CD4-positive, alpha-beta T cell treated with Interleukin-15 for 1 hour (primary cell): ENCODE measurements around the gene ACSM6.
"Not testable (repeated sequence)": the region's sequence is repeated elsewhere in the genome, so short reads cannot be mapped to it uniquely, and the experiment has no call there.

Source experiments
- DNase-seq: peaks from one replicate; pipeline ENCODE4 v3.0.0-alpha.2; 2020

Gene ACSM6

DNA sequence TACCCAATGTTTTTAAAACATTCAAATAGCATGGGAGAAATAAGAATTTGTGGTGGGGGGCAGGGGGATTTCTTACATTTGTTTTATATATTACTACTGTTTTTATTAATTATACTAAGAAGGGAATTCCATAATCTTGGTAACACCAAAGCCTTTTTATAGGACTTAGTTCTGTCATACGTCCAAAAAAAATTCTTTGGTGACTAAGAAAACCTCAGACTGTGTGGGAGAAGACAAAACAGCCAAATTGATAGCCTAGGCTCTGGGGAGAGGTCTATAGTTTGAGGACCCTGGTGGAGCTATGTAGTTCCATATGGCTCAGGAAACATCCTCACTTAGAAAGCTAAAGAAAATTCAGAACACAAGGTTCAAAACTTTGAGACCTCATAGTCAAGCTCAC, 23.4 kb downstream of the ACSM6 start:
- DNase-seq = no peak

DNA sequence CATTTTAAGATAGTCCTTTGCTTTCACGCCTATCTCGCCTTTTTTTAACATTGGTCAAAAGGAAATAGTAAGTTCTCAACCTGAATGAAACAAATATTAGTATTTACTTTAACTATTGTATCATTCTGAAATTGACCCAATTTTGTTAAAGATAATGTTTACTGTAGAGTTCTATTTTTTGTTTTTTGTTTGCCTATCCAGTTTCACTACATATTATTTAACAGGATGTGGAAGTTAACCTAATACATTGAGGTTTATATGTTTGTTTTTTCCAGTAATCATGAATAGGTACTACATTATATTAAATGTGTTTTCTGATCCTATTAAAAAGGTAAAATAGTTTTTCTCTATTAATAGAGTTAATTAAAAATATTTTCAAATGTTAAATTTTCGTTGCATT, 26.5 kb downstream of the ACSM6 start:
- DNase-seq = no peak

DNA sequence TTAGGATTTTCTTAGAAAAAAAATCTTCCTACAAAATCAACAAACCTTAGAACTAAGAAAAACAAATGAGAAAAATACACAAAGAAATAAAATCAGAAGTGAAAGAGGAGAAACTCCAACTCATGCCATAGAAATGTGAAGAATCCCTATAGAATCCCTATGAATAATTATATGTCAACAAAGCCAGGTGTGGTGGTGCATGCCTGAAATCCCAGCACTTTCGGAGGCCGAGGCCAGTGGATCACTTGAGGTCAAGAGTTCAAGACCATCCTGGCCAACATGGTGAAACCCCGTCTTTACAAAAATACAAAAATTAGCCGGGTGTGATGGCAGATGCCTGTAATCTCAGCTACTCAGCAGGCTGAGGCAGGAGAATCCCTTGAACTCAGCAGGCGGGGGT, 27.1 kb downstream of the ACSM6 start:
- no peak for DNase-seq

DNA sequence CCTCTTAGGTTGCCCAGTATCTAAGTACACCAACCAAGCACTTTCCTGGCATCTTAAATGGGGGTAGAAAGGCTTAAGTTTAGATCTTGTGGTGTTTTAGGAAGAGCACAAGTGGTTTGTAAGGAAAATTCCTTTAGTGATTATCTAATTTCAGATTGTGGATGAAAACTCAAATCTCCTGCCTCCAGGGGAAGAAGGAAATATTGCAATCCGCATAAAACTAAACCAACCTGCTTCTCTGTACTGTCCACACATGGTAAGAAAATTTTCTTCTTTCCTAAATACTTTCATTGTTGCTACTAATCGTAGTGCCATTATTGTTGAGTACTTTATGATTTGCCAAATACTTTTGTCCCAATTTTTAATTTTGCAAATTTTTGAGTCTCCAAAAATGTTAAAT, 31.1 kb downstream of the ACSM6 start:
- no peak for DNase-seq

DNA sequence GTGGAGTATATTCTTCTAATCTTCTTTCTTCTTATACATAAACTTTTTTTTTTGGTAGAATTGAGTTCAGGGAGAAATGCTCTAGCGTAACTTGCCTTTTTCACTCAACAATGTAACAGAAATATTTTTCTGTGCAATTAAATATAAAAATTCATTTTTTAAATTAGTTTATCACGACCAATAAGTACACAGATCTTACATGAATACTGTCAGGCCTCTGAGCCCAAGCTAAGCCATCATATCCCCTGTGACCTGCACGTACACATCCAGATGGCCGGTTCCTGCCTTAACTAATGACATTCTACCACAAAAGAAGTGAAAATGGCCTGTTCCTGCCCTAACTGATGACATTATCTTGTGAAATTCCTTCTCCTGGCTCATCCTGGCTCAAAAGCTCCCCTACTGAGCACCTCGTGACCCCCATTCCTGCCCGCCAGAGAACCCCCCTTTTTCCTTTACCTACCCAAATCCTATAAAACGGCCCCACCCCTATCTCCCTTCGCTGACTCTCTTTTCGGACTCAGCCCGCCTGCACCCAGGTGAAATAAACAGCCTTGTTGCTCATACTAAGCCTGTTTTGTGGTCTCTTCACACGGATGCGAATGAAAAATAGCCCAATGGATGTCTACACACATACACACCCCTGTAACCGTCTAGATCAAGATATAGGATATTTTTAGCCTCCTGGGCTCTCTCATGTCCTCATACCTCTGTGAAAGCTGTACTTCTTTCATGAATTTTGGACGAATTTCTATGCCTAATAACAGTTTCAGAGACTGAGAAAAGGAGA, 35.1 kb downstream of the ACSM6 start:
- DNase-seq = not testable (repeated sequence)

DNA sequence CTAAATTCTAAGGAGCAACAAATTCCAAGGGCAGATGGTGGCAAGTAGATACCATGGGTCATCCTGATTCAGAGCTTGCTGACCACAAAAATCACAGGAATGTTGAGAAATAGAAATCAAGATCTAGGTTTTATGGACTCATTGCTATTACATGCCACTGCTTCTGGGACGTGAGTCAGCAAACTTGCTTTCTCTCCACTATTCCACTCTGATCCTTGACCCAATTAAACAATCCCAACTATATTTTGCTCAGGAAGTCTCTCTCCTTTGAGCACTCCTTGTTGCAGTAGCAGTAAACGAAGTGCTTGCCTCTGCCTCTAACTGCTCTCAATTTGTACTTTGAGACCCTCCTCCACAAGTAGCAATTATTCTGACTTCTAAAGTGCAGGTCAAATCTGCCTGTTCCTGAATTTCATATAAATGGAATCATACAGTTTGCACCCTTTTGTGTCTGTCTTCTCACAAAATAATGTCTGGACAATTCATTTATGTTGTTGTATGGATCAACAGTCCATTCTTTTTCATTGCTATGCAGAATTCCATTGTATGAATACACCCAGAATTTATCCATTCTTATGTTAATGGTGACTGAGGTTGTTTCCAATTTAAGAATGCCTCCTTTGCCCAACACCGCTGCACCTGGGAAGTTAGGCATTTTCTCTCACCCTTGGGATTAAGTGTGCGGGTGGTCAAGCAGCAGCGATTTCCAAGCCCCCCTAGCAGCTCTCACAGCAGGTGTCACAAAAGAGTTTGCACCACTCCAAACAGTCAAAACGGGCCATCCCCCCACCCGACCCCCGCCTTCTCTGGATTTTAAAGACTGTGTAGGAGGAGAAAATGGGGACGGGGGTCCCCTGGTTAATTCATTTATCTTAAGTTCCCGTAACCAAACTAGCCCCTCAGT, 35.9 kb downstream of the ACSM6 start:
- no peak for DNase-seq

DNA sequence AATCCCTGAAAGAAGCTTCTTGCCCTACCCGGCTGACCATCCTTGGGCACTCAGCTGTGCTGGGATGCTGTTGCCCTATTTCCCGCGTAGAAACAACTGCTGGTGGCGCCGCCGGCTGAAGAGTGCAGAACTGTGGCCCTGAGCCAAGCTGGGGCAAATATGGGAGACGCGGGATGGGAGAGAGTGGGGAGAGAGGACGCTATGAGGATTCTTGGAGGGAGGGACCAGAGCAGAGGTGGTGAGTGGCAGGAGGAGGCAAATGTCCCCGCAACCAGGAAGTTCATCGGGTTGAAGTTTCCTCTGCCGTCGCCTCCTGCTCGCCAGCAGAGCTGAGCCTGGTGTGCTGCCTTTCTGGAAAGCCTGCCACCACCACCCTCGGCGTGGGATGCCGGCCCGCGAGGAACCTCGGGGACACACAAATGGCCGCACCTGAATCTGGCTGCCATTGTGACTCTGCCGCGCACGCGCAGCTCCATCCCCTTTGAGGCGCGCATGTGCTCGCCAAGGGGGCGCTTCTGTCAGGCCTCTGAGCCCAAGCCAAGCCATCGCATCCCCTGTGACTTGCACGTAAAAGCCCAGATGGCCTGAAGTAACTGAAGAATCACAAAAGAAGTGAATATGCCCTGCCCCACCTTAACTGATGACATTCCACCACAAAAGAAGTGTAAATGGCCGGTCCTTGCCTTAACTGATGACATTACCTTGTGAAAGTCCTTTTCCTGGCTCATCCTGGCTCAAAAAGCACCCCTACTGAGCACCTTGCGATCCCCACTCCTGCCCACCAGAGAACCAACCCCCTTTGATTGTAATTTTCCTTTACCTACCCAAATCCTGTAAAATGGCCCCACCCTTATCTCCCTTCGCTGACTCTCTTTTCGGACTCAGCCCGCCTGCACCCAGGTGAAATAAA, 36.9 kb downstream of the ACSM6 start:
- peak; percentile 66 for DNase-seq

DNA sequence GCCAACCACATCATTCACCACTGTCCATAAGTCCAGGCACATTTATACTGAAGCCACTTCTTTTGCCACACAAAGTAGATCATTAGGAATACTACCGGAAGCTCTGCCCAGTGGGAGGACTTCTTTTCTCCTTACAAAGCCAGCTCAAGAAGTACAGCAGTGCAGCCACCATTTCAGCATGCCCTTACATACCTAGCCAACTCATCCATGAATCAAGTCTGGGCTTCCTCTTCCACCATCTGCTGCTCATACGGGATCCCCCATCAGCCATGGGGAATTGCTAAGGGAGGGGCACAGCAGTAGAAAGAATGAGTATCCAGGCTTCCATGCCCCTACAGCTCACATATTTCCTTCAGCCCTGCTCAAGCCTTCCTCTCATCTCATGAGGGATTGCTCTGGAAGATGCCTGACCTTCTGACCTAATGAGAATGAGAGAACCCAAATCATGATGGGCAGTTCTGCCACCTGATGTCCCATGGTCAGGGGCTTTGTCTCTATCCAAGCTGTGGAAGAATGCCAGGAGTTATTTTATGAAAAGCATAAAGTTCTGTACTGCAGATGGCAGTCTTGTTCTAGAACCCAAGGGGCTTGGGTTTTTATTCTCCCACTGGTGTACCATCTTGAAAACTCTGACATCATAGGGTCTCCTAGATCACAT, 39.5 kb downstream of the ACSM6 start:
- DNase-seq = no peak

DNA sequence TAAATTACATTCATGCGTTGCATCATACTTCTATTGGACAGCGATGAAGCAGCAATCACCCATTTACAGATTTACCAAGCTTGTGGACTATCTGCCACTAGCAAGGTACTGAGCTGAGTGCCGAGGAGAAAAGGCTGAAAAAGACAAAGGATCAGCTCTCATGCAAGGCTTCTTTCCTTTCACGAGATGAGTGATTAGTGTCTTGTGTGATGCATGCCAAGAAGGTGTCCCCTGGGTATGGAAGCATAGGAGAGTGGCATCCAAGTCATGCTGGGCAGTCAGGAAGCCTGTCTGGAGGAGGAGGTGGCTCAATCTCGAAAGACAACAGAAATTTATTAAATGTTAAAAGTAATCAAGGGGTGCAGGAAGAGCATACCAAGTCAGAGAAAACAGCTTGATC, 40.9 kb downstream of the ACSM6 start:
- DNase-seq = no peak

DNA sequence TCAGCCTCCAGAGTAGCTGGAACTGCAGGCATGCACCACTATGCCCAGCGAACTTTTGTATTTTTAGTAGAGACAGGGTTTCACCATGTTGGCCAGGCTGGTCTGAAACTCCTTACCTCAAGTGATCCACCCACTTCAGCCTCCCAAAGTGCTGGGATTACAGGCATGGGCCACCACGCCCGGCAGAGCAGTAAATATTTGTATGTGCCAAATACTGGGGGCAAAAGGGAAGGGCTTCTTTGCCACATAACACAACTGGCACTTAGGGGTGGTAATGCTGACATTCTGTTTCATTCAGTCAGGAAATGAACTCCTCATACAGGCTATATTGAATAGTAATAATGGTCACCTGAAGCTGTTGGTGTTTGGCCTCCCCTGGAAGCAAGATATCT, 41.6 kb downstream of the ACSM6 start:
- DNase-seq = no peak

DNA sequence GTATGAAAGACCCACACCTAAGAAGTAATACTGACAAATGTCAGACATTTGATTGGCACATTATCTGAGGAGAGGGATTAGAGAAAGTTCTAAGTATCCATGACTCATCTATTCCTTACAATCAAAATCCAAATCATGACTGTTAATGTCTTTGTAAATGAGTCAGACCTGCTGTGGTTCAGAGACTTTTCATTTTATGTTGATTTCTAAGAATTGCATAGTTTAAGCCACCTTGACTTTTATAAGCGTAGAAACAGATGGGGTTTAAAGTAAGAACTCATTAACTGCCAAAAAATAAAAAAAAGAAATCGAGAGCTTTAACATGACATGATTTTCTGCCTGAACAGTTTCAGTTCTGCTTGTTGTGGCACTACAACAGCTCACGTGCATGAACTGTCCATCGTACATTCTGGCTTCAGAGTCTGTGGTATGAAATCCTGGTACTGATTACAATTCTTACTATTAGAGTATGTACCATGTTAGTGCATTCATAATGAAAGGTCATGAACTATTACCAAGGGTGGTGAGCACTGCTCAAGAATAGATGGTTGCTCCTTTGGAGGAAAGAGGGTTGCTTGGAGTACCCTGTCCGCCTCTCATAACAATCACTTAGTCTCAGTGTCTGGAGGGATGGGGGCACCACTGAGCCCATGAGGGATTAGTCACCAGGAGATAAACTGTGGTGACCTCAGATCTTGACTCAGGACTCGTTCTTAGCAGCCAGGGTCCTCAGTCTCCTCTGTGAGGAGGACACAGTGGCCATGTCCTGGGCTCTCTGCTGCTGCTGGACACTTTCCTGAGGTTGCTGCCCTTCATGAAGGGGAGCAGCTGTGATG, 42.2 kb downstream of the ACSM6 start:
- DNase-seq = no peak

DNA sequence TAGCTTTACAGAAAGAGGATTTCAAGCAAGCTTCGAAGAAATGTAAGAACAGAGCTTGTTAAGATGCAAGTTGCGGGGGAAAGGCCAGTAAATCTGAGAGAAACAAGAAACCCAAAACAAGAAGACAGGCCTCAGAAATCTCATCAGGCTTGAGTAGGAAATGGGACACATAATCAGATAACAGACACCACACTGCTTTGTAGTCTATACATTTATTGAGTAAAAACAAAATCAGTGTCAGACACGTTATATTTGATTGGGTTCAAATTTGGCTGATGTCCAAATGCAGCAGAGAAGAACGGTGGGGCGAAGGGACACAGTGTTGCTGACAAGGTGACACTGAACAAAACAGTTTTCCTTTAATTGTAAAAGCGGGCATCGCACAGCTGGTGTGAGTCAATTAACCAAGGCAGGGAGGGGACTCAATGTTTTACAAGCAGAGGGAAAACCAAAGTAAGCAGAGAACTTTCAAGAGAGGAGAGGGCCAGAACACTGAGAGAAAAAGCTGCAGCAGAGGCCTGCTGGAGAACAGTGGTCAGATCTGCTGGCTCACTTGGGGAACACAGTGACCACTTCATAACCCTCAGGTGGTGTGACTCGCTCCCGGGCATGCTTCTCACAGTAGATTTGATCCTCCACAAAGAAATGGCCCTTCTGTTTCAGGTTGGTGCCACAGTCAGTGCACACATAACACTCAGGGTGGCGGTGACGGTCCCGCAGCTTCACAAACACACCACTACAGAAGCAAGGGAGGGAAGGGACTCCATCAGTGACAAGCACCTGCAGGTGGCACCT, 43.5 kb downstream of the ACSM6 start:
- DNase-seq = no peak

DNA sequence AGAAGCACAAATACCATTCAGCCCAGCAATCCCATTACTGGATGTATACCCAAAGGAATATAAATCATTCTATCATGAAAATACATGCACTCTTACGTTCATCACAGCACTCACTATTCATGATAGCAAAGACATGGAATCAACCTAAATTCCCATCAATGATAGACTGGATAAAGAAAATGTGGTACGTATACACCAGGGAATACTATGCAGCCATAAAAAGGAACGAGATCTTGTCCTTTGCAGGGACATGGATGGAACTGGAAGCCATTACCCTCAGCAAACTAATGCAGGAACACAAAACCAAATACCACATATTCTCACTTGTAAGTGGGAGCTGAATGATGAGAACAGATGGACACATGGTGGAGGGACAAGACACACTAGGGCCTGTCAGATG, 46.1 kb downstream of the ACSM6 start:
- not testable (repeated sequence) for DNase-seq

DNA sequence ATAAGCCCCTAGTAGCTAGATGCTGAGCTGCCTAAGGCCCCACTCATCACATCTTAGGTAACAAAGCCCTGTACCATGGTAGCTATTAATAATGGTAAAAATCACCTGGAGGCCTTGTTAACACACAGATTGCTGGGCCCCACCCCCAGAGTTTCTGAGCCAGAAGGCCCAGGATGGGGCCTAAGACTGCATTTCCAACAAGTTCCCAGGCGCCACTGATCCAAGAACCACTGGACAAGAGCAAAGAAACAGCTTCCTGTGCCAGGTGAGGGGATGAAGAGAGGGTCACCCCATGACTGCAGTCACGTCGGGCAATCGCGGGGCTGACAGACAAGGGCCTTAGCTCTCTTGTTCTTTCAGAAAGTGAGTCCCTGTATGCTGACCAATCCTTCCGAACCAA, 46.8 kb downstream of the ACSM6 start:
- DNase-seq = no peak

DNA sequence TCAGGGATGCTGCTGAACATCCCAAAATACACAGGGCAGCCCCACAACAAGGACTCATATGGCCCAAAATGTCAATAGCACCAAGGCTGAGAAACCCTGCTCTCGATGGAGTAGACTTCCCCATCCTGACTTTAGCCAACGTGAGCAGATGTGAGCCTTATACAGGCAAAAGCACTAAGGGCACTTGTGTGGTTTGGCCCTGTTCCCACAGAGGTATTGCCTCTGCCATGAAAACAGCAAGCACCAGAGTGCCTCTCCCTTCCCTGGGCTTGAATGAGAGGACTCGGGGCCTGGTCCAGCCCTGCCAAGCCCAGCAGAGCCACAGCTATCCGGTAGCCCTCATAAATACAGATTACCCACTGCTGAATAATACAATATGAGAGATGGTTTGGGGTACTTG, 47.5 kb downstream of the ACSM6 start:
- DNase-seq = no peak

DNA sequence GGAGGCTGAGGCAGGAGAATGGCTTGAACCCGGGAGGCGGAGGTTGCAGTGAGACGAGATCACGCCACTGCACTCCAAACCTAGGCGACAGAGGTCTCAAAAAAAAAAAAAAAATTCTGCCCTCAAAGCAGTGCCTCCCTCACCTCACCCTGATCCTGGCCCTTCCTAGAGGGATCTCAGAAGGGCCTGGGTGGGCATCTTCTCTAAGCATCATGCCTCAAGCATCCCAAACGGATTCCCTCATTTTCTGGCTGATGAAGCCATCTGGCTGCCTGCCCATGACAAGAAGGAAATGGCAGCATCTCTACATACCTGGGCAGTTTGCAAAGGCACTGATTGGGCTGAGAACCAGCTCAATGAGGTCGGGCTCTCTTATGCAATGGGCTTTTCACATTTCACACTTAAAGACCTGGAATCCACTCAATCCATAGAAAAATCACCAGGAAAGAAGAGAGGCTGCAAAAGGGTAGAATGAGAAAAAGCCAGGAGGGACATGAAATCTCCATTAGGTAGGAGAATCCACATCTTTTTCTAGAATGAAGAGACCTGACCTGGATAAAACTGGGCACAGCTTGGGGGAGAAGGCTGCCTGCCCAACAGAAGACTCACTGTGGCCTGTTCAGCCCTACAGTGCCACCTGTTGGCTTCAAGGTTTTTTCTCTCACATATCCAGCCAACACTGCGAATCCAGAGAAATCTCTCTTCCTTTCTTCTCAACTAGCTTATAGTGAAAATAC, 48.7 kb downstream of the ACSM6 start:
- no peak for DNase-seq

DNA sequence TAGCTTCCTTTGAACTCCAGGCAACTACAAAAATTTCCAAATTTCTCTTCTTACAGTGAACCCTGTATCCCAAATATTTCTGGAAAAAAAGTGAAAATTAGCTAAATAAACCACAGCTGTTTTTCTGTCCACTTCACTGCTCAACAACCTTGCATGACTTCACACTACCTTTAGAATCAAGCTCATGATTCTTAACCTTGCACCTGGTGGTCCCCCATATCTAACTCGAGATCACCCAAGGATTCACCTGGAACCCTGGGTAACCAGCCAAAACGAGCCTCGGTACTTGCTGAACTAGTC, 49.2 kb downstream of the ACSM6 start:
- no peak for DNase-seq

DNA sequence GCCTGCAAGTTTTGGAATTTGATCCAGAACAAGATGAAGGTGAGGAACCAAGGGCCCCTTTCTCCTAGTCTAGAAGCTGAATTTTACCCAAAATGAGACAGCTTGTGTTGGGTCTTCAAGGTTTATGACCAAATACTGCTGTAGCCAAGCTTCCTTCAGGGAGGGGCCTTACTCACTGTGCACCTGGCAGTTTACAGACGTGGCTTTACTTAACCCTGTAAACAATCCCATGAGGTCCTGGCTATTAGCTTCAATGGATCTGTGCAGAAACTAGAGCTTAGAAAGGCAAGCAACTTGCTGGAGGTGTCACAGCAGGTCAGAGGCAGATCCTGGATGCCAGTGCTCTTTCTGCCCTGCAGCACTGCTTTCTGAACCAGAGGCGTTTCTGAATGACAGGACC, 50.1 kb downstream of the ACSM6 start:
- no peak for DNase-seq

DNA sequence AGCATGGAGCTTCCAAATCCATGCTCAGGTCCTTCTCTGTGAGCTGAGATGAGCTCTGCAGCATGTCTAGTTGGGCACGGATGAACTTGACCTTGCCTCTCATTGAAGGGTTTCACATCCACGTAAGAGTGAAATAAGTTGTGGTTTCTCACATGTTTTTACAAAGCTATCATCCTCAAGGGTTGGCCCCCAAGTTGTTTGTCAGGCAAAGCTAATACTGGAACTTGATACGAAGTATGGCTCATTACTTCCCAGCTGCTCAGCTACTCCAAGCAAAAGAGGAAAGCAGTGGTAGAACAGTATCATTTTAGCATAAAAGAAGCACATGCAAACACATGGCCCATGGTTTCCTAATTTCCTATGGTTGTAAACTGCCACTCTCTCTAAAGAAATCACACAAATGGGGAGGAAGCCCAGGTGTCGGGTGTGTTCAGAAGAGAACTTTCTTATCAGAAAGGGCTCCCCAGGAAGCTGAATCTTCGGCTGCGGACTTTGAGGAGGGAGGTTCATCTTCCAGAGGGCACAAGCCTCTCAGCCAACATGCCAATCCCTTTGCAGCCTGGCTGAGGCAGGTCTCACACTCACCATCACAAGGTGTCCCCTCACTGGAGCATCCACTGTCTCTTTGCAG, 51.5 kb downstream of the ACSM6 start:
- no peak for DNase-seq

DNA sequence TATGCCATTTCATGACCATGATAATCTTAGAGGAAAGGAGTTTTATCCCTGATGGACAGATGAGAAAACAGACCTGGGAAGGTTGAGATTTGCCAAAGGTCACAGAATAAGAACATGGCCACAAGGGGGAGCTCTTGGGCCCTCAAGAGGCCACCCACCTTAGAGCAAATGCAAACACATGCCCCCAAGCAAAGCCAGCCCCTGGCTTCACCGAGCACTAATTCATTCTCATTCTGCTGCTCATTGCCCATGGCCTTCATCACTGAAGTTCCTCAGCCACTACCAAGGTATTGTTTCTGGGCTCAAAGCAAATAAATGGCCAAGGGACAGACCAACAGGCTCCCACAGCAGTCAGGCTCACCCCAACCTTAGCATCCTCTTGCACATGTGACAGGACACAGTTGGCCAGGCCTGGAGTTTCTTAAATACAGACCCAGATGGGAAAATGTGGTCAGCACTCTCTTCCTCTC, 52.6 kb downstream of the ACSM6 start:
- DNase-seq = peak; percentile 47
